GM23338 (cell line): ENCODE measurements around the gene MYO1D. TPM values are rescaled to one million over a fixed set of nuclear protein-coding genes. Genes with fewer than 3 reads are reported as not detected.

Source experiments
- ATAC-seq: fragments of 200-7000 bp; cut with Tn5 transposase; 3 replicates; pipeline ENCODE4 v1.9.1; 2020
- DNase-seq: peaks from one replicate; pipeline ENCODE4 v3.0.0-alpha.2; 2015; ENCODE audit warnings: low spot score
- H2AFZ ChIP-seq: fragments of 200-600 bp; sonication (generic); 2 replicates; pipeline ENCODE4 v1.8.0; 2016; ENCODE audit warnings: antibody characterized with exemption, mild to moderate bottlenecking, moderate library complexity
- H3F3A ChIP-seq: fragments of 200-600 bp; sonication (generic); replicated peaks from 2 replicates; pipeline ENCODE4 v1.8.0; 2017; ENCODE audit warnings: antibody characterized with exemption, mixed run types, low read depth
- H3K27ac ChIP-seq: fragments of 200-600 bp; sonication (generic); 2 replicates; pipeline ENCODE4 v1.6.1; 2016; ENCODE audit warnings: low read depth
- H3K27me3 ChIP-seq: fragments of 200-600 bp; sonication (generic); 2 replicates; pipeline ENCODE4 v1.8.0; 2016; ENCODE audit warnings: mild to moderate bottlenecking, mixed run types, moderate library complexity; ENCODE audit not compliant: insufficient read depth
- H3K36me3 ChIP-seq: fragments of 200-600 bp; sonication (generic); 2 replicates; pipeline ENCODE4 v1.8.0; 2016; ENCODE audit warnings: mild to moderate bottlenecking; ENCODE audit not compliant: insufficient read depth
- H3K4me1 ChIP-seq: fragments of 200-600 bp; sonication (generic); 2 replicates; pipeline ENCODE4 v1.8.0; 2016; ENCODE audit warnings: mild to moderate bottlenecking, moderate library complexity; ENCODE audit not compliant: insufficient read depth
- H3K4me2 ChIP-seq: fragments of 200-600 bp; sonication (generic); 2 replicates; pipeline ENCODE4 v1.7.1; 2017; ENCODE audit warnings: mixed run types
- H3K4me3 ChIP-seq: fragments of 200-600 bp; sonication (generic); 2 replicates; pipeline ENCODE4 v1.6.1; 2016; ENCODE audit warnings: mixed run types
- H3K79me2 ChIP-seq: fragments of 200-600 bp; sonication (generic); replicated peaks from 2 replicates; pipeline ENCODE4 v1.8.0; 2017; ENCODE audit warnings: mild to moderate bottlenecking; ENCODE audit not compliant: insufficient read depth
- H3K9me2 ChIP-seq: fragments of 200-600 bp; sonication (generic); 2 replicates; pipeline ENCODE4 v1.8.0; 2017; ENCODE audit not compliant: insufficient read depth
- H4K20me1 ChIP-seq: fragments of 200-600 bp; sonication (generic); replicated peaks from 2 replicates; pipeline ENCODE4 v1.8.0; 2017; ENCODE audit warnings: mild to moderate bottlenecking; ENCODE audit not compliant: insufficient read depth
- H3K27ac Mint-ChIP-seq: 2 replicates; pipeline ENCODE4 v1.8.0; 2020; ENCODE audit warnings: inconsistent platforms, mild to moderate bottlenecking, moderate library complexity, mixed read lengths
- H3K27me3 Mint-ChIP-seq: 3 replicates; pipeline ENCODE4 v1.8.0; 2022; ENCODE audit warnings: low read depth, mild to moderate bottlenecking, moderate library complexity, mixed read lengths, inconsistent platforms; ENCODE audit not compliant: insufficient read depth, poor library complexity
- H3K36me3 Mint-ChIP-seq: 3 replicates; pipeline ENCODE4 v1.8.0; 2021; ENCODE audit warnings: low read depth, mild to moderate bottlenecking, inconsistent platforms, moderate library complexity, mixed read lengths
- H3K4me1 Mint-ChIP-seq: 3 replicates; pipeline ENCODE4 v1.8.0; 2020; ENCODE audit warnings: mild to moderate bottlenecking, inconsistent platforms, mixed read lengths
- H3K4me3 Mint-ChIP-seq: 3 replicates; pipeline ENCODE4 v1.8.0; 2021; ENCODE audit warnings: moderate library complexity, mild to moderate bottlenecking, inconsistent platforms, mixed read lengths
- H3K9me3 Mint-ChIP-seq: 3 replicates; pipeline ENCODE4 v1.8.0; 2020; ENCODE audit warnings: moderate library complexity, mild to moderate bottlenecking, inconsistent platforms, mixed read lengths
- CTCF ChIP-seq, 2 experiments: fragments of 200-600 bp in 1 of 2; sonication (generic) in 1 of 2; conservative IDR thresholded peaks; 2 replicates each; pipeline versions ENCODE4 v1.5.1 to v1.6.1; 2016 to 2017; ENCODE audit warnings: antibody characterized with exemption in 2 of 2, low read depth in 2 of 2, mild to moderate bottlenecking in 2 of 2, moderate library complexity in 1 of 2
- ETS1 ChIP-seq: IDR thresholded peaks from 2 replicates; pipeline ENCODE4 v1.6.1; 2016; ENCODE audit warnings: antibody characterized with exemption
- EZH2phosphoT487 ChIP-seq: fragments of 200-600 bp; sonication (generic); IDR thresholded peaks from one replicate; pipeline ENCODE4 v1.8.1; 2018; ENCODE audit warnings: antibody characterized with exemption; ENCODE audit not compliant: unreplicated experiment
- JUNB ChIP-seq: IDR thresholded peaks from one replicate; pipeline ENCODE4 v1.6.1; 2016; ENCODE audit warnings: antibody characterized with exemption; ENCODE audit not compliant: unreplicated experiment
- NANOG ChIP-seq: IDR thresholded peaks from 2 replicates; pipeline ENCODE4 v1.6.1; 2016; ENCODE audit warnings: antibody characterized with exemption, borderline replicate concordance
- REST ChIP-seq: IDR thresholded peaks from one replicate; pipeline ENCODE4 v1.6.1; 2018; ENCODE audit warnings: antibody characterized with exemption; ENCODE audit not compliant: unreplicated experiment
- ZNF114 ChIP-seq: fragments of 250-450 bp; sonication (Bioruptor Pico); IDR thresholded peaks from 2 replicates; pipeline ENCODE4 v1.5.0; 2020; ENCODE audit warnings: mild to moderate bottlenecking, moderate library complexity
- ZNF462 ChIP-seq: fragments of 250-450 bp; sonication (Bioruptor Pico); IDR thresholded peaks from 2 replicates; pipeline ENCODE4 v1.5.0; 2020; ENCODE audit warnings: mild to moderate bottlenecking, moderate library complexity
- polyA plus RNA-seq: library from polyadenylated mRNA; unstranded; fragments of >200 nt; fragmentation: Nextera tagmentation; extraction: Ambion mirVana; gene quantifications from 2 replicates; pipeline ENCODE4 v1.2.1, GENCODE V29; 2016
- total RNA-seq: library from RNA; depleted of rRNA; stranded (reverse); fragments of >200 nt; shearing (Covaris generic); gene quantifications from 2 replicates; pipeline ENCODE4 v1.2.3, GENCODE V29; 2014

Gene MYO1D
- total and polyA plus RNA-seq, 2 experiments from 2014 or later = 8.6 to 28.6 TPM

- ATAC-seq (no peak; the same call in 2 of the 3 replicates), DNase-seq (no peak)
- Histone ChIP-seq H4K20me1 (no peaks in the 10 kb centered on the region), H3K4me2 (no peak overlapping the region), H2AFZ (no peak overlapping the region), H3F3A (no peaks in the 10 kb centered on the region), H3K9me2 (no peaks in the 10 kb centered on the region), H3K4me1 (no peaks in the 10 kb centered on the region), H3K27ac (no peak overlapping the region), H3K36me3 (no peaks in the 10 kb centered on the region; the same call in 1 of the 2 replicates), H3K4me3 (no peak overlapping the region), H3K79me2 (no peaks in the 10 kb centered on the region), H3K27me3 (no peaks in the 10 kb centered on the region)
- Mint-ChIP-seq H3K4me3 (no peak overlapping the region), H3K4me1 (no peaks in the 10 kb centered on the region), H3K36me3 (no peaks in the 10 kb centered on the region; the same call in 1 of the 3 replicates), H3K27me3 (no peaks in the 10 kb centered on the region), H3K27ac (no peak overlapping the region), H3K9me3 (no peaks in the 10 kb centered on the region)
- TF ChIP-seq ZNF462 (no peak), REST (no peak), EZH2phosphoT487 (no peak), CTCF (conservative IDR thresholded peaks at IDR 0.05; ENCODE audit: low read depth in 2 of 2) (no peak), ZNF114 (CRISPR knock-in tag) (no peak), NANOG (no peak), ETS1 (no peak), JUNB (no peak)
These were observed 218.2 kb downstream of the MYO1D start for GRCh38 chr17:32658470-32659418.
